HG03097 (cell line): Measurements from ENCODE around the gene ATP9B.

Source experiments
- ATAC-seq: cut with Tn5 transposase; IDR thresholded peaks from one replicate; pipeline ENCODE4 v1.9.1; 2021; ENCODE audit not compliant: unreplicated experiment, low FRiP score

ATP9B gene

DNA sequence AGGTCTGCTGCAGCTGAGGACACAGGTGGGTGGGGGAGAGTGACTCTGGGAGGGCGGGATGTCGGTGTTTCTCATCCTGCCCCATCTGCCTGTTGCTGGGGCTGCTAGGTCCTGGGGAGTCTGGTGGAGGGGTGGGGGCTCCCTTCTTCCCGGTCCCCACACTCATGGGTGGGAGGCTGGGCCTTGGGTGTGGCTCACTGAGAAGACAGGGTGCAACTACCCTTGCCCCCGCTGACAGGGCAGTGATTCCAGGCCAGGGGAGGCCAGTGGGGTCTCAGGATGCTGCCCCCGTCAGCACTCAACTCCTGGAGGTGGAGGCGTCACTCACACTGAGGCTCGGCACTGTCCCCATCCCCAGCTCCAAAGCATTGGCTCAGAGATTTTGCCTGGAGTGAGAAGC lies 318.8 kb downstream of the ATP9B start:
- no peak for ATAC-seq

DNA sequence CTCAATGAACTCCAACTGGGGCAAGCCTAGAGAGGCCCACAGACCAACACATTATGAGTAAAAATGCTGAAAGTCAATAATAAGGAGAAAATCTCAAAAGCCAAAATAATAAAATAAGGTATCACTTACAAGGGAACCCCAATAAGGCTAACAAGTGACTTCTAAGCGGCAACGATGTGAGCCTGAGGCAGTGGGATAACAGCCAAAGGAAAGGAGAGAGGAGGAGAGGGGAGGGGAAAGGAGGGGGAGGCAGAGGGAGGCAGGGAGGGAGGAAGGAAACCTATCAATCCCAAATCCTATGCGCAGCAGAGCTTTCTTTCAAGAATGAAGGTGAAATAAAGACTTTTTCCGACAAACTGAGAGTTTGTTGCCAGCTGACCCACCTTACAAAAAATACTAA lies 320.5 kb downstream of the ATP9B start:
- ATAC-seq, result no peak

DNA sequence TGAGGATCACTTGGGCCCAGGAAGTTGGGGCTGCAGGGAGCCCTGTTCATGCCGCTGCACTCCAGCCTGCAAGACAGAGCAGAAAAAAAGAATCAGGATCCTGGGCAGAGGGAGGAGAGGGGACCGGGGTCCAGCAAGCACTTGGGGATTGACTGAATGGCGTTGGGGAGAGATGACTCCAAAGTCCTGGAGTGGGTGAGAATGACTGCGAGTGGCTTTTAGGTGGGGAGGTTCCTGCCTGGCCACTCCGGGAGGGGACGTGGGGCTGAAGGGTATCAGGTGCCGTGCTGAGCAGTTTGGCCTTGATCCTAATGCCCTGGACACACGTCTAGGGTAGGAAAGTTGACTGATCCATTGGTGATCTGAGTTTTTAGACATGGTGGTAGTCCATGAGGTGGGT lies 323.0 kb downstream of the ATP9B start:
- no peak for ATAC-seq

DNA sequence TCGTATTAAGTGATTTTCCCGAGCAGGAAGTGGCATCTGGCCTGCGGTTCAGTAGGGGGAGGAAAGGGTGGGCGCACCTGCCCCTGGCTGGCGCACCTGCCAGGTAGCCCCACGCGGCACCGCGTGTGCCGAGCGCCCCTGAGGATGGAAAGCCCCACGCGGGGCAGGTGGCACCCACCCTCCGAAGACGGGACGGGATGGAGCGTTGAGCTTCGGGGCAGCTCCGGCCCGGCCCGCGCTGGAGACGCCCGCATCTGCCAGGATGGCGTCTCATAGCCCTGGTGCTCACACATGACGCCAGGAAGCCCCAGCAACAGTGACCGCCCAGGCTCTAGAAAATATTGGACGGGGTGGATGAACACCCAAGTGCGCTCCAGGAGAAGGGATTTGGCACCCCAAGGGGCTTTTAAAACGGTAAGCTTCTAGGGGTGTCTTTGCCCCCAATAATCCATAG lies 324.0 kb downstream of the ATP9B start:
- no peak for ATAC-seq

DNA sequence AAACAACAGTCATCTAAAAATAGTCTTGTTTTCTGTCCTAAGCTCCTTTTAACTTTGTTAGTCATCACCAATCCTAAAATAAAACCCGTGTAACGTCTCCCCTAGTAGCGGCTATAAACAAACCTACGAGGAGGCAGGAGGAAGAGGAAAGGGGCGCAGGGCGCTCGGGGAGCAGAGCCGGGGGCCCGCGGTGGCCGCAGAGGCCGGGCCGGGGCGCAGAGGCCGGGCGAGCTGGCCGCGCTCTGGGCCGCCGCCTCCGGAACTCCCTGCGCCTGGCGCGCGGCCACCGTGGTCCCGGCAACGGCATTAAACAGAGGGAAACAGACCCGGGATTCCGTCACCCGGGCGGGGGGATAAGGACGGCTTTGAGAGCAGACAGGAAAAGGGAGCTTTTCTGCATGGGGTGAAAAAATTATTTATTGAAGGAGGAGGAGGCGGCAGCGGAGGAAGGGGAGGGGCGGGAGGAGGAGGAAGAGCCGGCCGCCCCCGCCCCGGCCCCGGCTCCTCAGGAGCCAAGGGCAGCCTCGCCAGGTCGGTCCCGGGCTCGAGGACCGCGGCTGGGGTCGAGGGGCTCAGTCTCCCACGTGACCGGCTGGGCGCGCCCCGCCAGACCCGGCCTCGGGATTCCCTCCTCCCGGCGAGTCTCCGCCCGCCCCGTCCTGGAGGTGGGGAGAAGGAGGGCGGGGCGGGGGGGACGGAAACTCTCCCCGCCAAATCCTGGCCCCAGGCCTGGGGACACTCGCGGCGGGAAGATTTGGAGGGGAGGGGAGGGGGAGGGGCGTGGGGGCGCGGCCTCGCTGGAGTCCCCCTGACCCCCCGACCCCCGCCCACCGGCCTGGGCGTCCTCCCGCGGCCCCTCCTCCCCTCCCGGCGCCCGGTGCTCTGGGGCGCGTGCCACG lies 324.7 kb downstream of the ATP9B start:
- ATAC-seq, result no peak

DNA sequence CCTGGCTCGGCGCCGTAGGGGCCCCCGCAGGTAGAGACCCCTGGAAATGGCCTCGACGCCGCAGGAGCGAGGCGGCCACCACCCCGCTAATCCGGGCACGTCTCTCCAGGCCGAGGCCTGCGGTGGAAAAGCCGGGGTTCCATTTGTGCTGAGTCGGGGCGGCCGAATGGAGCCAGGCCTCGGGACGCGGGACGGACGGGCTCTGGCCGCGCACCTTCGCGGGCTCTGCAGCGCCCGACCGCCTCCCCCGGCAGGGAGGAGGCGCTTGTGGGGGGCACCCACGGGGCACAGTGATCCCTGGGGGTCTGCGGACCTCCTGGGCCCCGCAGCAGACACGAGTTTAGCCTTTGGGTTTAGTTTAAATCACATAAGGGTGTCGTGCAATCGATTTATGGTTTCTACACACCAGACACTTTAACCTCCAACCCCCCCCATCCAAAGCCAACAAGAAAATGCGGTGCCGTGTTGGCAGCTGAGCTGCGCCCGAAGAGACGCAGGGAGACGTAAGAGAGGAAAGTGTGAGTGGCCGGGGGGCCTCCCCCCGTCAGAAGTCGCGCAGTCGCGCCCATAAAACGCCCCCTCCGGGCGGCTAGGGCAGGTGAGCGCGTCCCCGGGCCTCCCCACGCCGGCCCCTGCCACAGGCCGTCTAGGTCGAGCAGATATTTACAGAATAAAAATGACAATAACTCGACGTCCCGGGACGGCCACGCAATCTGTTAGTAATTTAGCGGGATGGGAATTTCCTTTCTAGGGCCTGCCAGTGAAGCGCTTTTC lies 325.5 kb downstream of the ATP9B start:
- no peak for ATAC-seq

DNA sequence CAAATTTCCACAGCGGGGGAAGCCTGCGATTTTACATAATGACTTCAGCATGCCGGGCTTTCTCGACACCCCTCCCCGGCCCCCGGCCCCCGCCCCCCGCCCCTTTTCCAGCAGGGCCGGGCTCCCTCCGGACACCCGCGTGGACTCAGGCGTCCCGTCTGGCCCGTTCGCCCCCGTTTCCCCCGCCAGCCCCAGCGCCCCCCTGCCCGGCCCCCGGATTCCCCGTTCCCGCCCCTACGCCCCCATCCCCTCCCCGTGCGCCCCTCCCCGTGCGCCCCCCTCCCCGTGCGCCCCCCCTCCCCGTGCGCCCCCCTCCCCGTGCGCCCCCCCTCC lies 326.1 kb downstream of the ATP9B start:
- no peak for ATAC-seq

DNA sequence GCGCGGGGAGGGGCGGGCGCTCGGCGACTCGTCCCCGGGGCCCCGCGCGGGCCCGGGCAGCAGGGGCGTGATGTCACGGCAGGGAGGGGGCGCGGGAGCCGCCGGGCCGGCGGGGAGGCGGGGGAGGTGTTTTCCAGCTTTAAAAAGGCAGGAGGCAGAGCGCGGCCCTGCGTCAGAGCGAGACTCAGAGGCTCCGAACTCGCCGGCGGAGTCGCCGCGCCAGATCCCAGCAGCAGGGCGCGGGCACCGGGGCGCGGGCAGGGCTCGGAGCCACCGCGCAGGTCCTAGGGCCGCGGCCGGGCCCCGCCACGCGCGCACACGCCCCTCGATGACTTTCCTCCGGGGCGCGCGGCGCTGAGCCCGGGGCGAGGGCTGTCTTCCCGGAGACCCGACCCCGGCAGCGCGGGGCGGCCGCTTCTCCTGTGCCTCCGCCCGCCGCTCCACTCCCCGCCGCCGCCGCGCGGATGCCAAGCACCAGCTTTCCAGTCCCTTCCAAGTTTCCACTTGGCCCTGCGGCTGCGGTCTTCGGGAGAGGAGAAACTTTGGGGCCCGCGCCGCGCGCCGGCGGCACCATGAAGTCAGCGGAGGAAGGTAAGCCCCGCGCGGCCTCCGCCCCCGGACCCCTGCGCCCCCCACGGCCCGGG lies 326.7 kb downstream of the ATP9B start, which contains the start of gene NFATC1:
TSS of gene NFATC1 (plus strand) at position 170 of the 644 bp plus-strand sequence. CDS start at position 465, 295 bp downstream.
- ATAC-seq, result no peak

DNA sequence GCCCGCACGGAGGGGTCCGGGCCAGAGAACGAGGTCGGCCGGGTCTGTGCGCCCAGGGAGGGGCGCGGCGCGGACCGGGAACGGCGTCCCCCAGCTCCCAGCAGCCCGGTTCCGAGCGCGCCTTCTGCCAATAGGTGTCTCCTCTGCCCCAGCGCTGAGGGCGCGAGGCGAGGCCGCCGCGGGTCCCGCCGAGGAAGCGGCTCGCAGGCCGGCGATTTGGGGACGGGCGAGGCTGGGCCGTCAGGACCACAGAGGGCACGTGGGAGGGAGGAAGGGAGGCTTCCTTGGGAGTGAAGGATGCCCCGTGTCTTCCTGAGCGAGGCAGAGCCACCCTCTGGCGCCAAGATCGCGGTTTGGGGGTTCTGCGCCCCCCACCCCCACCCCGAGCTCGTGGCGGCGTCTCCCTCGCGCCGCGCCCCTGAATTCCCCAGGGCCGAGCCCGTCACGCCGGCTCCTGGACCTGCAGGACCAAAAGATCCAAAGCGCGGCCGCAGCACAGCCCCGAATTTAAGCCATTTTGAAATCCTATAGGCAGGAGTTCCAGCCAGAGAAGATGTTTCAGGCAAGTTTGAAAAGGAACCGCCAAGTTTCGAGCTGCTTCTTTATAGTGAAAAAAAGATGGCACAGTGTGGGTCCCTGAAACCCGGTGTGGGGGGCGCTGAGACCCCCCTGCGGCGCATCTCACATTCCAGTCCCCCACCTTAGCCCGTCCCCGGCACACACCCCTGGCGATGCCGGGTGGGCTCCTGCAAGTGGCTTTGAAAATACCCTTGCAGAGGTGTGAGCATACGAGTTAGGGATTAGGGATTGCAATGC lies 327.4 kb downstream of the ATP9B start:
- ATAC-seq, result no peak

DNA sequence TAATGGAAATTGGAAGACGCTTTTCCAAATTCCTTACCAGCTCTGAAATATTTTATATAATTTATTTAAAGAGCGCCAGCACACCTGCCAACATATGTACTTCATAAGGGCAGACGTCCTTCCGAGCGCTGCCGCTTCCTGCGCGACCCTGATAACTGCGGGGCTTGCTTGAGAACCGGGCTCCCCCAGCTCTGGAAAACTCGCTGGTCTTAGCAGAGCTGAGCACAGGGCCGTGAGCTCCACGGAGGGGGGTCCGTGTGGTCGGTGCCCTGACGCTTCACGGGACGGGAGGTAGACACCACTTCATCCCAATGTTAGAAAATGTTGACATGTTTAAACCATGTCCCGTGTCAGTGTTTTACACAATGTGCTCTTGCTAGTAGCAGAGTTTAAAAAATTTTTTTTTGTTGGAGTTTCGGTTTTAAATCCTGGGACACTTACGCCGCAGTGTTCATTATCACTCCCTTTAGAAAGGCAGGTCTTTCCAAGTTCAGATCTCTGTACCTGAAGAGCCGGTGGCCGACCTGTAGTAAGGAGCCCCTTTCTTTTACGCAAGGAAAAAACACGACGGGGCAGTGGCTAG lies 328.1 kb downstream of the ATP9B start:
- ATAC-seq, result no peak

DNA sequence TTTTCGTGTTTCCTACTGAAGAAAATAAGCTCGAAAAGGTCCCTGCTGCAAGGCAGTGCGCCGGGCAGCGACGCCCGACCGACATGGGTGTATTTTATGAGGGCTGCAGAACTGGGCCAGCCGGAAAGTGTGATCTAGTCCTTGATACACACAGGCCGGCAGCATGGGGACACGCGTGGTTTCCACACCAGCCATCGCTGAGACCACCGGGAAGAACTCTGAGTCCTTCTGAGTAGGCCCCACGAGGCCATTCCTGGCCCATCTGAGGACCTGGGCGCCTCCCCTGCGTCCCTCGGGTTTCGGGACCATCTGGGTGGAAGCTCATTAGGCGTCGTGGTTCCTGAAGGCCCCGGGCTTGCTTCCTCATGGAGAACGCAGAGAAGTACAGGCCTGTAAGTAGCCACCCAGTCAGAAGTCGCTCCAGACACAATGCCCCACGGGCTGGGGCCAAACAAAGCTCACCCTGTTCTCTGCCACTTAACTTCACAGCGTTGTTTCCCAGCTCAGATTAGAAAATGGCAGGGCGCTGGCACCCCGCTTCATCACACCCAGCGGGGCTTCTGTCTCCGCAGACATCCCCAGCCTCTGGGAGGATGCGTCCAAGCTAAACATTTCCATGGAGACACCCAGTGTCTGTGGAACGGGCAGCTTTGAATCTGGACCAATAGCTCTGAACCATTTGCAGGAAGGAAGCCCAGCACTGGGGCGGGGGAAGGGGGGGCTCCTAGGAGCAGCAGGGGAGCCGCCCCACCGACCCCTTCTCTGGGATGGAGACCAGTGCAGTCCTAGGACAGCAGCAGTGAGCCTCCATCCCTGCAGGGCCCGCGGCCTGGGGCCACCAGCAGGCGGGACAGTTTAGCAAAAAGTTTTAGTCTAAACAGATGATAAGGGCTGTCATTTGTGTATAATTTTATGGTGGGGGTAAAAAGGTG lies 328.9 kb downstream of the ATP9B start:
- no peak for ATAC-seq

DNA sequence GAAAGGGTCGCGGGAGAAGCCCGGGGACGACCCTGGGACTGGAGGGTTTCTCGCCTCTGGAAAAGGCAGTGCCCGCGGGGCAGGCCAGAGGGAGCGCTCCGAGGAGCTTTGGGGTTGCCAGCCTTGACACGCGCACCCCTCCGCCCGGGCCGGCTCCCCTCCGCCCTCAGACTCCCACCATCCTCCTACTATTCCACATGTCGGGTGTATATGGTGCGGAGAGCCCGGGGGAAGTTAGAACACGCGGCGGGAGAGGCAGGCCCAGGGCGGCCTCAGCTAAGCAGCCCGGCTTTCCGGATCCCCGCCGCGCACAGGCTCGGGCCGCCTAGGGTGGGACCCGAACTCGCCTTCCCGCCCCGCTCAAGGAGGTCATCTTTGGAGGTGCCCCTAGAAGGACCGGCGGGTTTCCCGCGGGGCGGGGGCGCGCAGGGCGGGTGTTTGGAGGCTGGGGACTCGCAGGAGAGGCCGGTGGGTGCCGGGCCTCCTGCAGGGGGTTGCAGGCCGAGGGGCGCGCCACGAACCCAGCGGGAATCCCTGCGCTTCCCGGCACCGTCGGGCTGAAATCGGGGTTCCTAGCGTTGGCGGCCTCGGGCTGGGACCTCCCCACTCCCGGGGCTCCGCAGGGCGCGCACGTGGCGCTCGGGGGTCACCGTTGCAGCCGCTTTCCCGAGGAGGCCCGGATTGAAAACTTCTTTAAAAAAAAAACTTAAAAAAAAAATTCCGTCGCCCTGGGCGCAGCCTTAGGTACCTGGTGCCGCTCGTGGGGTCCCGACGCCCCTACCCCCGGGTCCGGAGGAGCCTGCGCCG lies 330.3 kb downstream of the ATP9B start:
- no peak for ATAC-seq

DNA sequence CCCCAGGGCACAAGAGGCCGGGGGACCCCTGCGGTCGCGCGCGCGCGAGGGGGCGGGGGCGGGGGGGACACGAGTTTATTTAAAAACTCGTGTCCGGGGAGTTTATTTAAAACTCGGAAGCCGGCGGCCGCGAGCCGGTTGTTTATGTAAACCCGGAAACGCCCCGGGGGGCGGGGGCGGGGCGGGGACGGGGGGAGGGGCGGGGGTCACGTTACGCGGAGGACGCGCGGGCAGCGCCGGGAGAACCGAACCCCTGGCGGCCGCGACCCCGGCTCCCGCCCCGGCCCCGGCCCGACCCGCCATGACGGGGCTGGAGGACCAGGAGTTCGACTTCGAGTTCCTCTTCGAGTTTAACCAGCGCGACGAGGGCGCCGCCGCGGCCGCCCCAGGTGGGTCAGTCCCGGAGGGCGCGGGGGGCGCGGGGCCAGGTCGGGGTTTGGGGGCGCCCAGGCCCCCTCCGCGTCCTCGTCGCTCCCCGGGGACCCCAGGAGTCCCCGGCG lies 330.9 kb downstream of the ATP9B start:
- ATAC-seq, result no peak

DNA sequence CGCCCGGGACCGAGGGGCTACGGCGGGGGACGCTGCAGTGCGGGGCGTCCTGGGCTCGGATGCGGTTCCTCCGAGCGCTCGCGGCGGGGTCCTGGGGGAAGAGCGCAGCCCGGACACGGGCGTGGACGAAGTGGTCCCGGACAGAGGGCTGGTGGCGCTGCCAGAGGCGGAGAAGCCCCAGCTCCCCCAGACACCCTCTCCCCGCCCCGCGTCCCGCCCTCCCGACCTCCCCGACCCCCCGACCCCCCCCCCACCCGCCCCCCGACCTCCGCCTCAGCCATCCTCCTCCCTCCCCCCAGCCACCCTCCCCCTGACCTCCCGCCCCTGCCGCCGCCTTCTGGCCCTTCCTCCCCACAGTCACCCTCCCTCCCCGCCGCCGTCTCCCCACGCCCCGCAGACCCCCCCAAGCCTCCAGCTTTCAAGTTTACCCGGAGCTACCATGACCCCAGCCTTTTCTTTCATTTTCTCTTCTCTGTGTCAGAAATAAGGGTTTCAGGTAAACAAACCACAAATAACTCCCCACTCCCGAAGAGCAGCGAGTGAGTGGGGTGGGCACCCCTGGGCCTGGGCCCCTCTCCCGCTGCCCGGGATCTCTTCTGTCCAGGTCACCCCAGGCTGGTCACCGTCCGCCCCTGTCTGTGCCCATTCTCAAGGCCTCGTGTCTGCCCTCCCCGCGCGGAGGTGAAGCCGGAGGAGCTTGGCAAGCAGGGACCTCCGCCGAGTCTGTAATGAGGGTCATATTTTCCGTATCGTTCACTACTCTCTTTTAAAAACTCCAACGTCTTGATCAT lies 331.6 kb downstream of the ATP9B start:
- ATAC-seq, result no peak

DNA sequence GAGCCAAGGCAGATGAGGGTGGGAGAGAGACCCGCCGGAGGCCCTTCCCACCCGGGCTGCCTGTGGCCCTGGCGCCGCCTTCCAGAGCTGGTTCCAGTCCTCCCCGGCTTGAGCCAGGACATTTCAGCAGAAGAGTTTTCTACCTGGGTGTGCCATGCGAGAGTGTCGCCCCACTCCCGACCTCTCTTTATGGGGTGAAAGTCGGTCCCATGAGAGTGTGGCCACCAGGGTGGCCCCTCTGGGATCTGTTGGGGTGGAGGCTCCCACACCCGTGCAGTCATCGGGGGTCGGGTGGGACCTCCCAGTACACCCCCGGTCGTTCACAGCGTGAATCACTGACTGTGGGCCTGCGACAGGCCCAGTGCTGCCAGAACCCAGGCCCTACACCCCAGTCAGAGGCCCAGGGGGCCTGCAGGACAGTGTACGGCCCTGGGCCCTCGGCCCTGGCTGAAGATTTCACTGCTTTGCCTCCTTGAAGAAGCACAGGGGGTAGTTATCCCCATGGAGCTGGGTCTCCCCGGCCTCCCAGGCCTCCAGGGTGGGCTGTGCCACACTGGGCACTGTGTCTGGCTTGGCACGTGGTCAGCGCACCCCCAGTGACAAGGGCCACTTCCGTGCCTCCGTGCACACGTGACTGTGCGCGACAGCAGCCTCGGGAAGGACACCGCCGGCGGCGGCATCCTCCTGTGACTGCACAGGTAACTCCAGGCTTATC lies 332.5 kb downstream of the ATP9B start:
- ATAC-seq, result no peak

DNA sequence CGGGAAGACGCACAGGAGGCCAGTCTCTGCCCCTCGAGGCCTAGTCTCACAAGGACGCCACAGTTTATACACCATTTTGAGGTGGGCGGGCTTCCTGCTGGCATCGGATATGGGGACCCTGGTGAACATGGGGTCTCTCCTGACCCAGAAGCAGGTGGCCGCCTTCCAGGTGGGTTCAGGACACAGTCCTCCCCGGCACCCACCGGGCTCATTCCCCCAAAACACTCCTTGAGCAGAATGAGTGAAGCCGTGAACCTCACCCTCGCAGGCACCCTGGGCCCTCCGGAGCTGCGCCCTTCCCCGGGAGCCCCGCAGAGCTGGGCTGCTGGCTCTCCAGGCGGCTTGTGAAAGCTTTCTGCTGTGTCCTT lies 333.0 kb downstream of the ATP9B start:
- ATAC-seq, result no peak
